HG02623 (cell line): ENCODE results near the gene LCA5.
"Not testable (repeated sequence)": the region's sequence is repeated elsewhere in the genome, so short reads cannot be mapped to it uniquely, and the experiment has no call there.

ENCODE experiments used
- ATAC-seq: cut with Tn5 transposase; IDR thresholded peaks from one replicate; pipeline ENCODE4 v1.9.1; 2021; ENCODE audit warnings: moderate library complexity; ENCODE audit not compliant: unreplicated experiment

LCA5 gene

DNA sequence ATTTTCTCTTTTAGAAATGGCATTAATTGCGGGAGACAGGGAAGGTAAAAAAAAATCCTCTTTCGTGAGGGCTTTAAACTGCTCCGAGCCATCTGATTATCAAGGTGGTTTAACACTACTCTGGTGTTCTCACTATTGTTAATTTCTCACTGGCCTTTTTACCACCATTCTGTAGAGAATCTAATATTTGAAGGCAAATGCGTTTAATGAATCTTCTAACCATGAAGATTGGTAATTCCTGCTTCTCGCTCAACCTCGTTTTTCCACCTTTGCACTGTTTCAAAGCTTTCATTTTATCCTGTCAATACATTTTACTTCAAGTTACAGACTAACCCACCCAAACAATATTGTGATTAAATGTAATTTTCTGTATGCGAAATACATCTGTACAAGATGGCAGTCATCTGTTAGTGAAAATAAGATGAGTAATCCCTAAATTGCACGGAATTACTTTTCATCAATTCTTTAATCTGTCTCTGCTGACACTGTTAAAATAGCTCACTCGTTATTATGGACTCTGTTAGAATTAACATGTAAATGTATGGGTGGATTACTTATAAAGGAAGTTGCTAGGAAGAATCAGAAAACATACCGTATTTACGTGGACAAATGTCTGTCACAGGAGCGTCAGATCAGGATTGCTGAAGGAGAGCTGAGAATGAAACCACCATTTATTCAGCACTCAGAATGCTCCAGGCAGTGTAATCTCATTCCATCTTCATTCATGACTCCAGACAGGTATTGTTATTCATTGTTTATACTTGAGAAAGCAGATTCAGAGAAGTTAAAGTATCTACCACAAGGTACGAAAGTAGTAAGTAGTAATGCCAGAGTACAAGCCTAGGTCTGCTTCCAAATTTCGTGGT, 1.1 kb upstream of the LCA5 start:
- no peak for ATAC-seq

- ATAC-seq = no peak
Observed at GRCh38 chr6:79536585-79536953, 661 bp downstream of the LCA5 start.

GRCh38 chr6:79529567-79529966, 7.7 kb downstream of the LCA5 start:
- ATAC-seq = not testable (repeated sequence)

GRCh38 chr6:79526897-79527296, 10.3 kb downstream of the LCA5 start:
- ATAC-seq = no peak

GRCh38 chr6:79525272-79526100, 11.7 kb downstream of the LCA5 start:
- ATAC-seq = no peak

- ATAC-seq = no peak
Observed at GRCh38 chr6:79524065-79524464, 13.2 kb downstream of the LCA5 start.

DNA sequence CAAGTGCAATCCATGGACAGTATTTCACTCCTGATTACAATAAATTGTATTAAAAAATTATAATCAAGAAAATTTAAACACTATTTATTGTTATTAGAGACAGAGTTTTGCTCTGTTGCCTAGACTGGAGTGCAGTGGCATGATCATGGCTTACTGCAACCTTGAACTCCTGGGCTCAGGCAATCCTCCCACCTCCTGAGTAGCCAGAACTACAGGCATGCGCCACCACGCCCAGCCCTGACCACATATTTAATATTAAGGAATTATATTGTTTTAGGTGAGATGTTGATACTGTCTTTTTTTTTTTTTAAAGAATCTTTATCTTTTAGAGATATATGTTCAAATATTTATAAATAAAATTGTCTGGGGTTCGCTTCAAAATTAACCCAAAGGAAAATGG, 14.6 kb downstream of the LCA5 start:
- ATAC-seq = no peak

- no peak for ATAC-seq
Observed at GRCh38 chr6:79520534-79520933, 16.7 kb downstream of the LCA5 start.

DNA sequence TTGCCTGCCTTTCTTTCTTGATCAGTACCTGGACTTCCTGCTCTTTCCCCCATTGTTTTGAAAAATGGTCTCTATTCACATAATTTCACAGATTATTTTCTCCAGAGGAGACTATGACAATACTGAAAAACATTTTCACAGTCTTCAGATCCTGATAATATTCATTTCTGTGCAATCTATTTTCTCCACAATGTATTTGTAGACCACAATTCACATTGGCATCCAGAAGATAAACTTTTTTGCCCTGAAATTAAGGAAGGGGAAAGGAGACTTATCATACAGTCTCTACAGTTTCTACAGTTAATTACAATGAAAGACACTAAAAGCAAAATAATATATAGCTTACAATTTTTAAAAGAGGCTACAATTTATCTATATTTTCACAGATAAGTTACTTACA, 18.4 kb downstream of the LCA5 start:
- ATAC-seq = no peak

DNA sequence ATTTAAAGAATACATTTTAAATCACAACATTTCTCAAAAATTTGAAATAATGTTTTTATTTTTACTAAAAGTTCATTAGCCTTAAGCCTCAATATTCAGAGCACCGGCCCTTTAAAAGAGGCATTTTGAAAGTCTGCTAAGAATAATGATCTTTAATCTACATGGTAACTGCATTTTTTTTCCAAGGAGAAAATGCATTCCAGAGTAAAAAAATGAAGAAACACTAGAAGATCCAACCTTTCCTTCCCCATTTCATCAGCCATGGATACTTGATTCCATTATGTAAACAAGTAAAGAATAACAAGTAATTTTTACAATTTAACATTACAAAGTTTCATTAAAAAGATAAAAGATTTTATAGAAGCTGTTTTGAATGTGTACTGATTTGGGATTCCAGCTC, 21.8 kb downstream of the LCA5 start:
- no peak for ATAC-seq

GRCh38 chr6:79513111-79513510, 24.1 kb downstream of the LCA5 start:
- ATAC-seq = no peak

GRCh38 chr6:79512014-79512413, 25.2 kb downstream of the LCA5 start:
- no peak for ATAC-seq

GRCh38 chr6:79510707-79511106, 26.5 kb downstream of the LCA5 start:
- ATAC-seq = no peak

GRCh38 chr6:79506251-79506650, 31.0 kb downstream of the LCA5 start:
- ATAC-seq = no peak

DNA sequence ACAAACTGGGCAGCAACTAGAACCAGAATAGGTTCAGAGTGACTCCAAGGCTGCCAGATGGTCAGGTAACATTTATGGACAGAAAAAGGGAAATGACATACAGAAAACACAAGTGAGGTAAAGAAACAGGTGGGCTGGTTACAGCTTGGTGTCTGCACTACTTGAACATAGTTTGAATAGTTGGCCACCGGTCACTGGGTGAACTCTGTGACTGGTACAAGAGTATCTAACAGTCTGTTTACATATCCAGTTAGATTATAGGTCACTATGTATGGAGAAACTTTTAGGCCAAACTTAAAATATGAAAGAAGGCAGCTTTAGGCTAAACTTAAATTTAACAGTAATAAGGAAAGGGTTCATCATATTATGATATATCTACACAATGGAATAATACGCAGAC, 32.9 kb downstream of the LCA5 start:
- no peak for ATAC-seq

DNA sequence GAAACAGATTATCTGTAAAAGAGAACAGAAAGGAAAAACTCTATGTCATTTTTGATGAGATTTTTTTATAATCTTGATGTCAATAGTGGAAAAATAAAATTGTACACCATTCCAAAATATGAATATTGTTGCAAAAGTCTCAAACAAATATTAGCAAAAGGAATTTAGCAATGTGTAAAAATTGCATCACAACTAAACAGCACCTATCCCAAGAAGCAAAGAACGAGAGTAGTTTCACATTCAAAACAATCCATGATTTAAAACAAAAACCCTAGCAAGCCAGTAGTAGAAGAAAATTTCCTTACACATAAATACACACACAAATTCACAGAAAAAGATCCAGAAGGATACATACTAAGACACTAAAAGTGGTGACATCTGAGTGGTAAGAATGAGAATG, 38.4 kb downstream of the LCA5 start:
- no peak for ATAC-seq

- ATAC-seq = no peak
Observed at GRCh38 chr6:79495246-79495645, 42.0 kb downstream of the LCA5 start.

GRCh38 chr6:79494841-79495240, 42.4 kb downstream of the LCA5 start:
- ATAC-seq = no peak

- ATAC-seq = no peak
Observed at GRCh38 chr6:79470728-79471127, 66.5 kb downstream of the LCA5 start.

GRCh38 chr6:79469376-79470246, 67.6 kb downstream of the LCA5 start:
- ATAC-seq = no peak

DNA sequence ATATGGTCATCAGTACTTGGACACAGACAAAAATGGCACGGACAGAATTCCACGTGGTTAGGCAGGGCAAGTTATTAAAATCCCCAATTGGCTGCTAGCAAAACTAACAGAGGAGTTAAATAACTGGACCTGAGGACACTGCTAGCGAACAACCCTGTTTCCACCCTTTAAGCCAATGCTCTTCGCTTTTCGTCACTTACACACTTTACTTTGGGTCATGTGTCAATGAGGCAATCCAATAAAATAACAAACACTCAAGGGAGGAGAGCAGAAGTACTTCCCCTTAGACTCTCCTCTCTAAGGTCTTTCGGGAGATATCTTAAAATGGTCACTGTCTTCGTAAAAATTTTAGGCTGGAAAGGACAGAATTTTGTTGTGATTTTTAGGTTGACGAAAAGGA, 68.6 kb downstream of the LCA5 start:
- no peak for ATAC-seq
